SH-SY5Y (cell line): ENCODE measurements around the gene KCNJ15.

ENCODE experiments used
- GATA2 ChIP-seq: IDR thresholded peaks from 2 replicates; pipeline ENCODE4 v1.6.1; 2011; ENCODE audit warnings: mild to moderate bottlenecking, low read depth, low read length
- GATA3 ChIP-seq: IDR thresholded peaks from 2 replicates; pipeline ENCODE4 v1.6.1; 2011; ENCODE audit warnings: low read depth, mild to moderate bottlenecking, low read length, moderate library complexity

- no peak for TF ChIP-seq GATA2
- TF ChIP-seq GATA3, result no peak
Measured at GRCh38 chr21:38329162-38329561, 72.4 kb downstream of the KCNJ15 start.
